ENCODE measurements around the gene HPF1. TPM values are rescaled to one million over a fixed set of nuclear protein-coding genes. Genes with fewer than 3 reads are reported as not detected.
A peak's percentile ranks its signal among the peaks of the same experiment; 100 is the strongest.

Gene HPF1
- total RNA-seq, 2 donors from 2014 or later: 33.4 to 50.5 TPM

GRCh38 chr4:169724260-169724659 lies 33.5 kb downstream of the HPF1 start:
- Histone ChIP-seq H3K9me3 (ENCODE audit: control insufficient read depth, low read length) (no peaks in the 10 kb centered on the region), H3K36me3 (ENCODE audit: control insufficient read depth, insufficient read depth, low read length) (peaks cover 12% of the 10 kb centered on the region), H3K4me1 (ENCODE audit: control insufficient read depth, insufficient read depth, low read length) (no peaks in the 10 kb centered on the region), H3K27me3 (ENCODE audit: control insufficient read depth, insufficient read depth, low read length, poor library complexity, severe bottlenecking) (no peaks in the 10 kb centered on the region), H3K27ac (ENCODE audit: low read depth, low read length) (no peak overlapping the region), H3K4me3 (ENCODE audit: low read length) (no peak overlapping the region), H3K9ac (ENCODE audit: extremely low read depth, low read length, poor library complexity, severe bottlenecking) (no peak overlapping the region)
- Mint-ChIP-seq H3K36me3 (ENCODE audit: low read depth) (peaks cover 5% of the 10 kb centered on the region), H3K9me3 (no peaks in the 10 kb centered on the region), H3K4me3 (no peak overlapping the region), H3K4me1 (no peaks in the 10 kb centered on the region), H3K27ac (no peak overlapping the region), H3K27me3 (ENCODE audit: insufficient read depth) (no peaks in the 10 kb centered on the region)
- no peak for DNase-seq
- TF ChIP-seq, protein P1, sequence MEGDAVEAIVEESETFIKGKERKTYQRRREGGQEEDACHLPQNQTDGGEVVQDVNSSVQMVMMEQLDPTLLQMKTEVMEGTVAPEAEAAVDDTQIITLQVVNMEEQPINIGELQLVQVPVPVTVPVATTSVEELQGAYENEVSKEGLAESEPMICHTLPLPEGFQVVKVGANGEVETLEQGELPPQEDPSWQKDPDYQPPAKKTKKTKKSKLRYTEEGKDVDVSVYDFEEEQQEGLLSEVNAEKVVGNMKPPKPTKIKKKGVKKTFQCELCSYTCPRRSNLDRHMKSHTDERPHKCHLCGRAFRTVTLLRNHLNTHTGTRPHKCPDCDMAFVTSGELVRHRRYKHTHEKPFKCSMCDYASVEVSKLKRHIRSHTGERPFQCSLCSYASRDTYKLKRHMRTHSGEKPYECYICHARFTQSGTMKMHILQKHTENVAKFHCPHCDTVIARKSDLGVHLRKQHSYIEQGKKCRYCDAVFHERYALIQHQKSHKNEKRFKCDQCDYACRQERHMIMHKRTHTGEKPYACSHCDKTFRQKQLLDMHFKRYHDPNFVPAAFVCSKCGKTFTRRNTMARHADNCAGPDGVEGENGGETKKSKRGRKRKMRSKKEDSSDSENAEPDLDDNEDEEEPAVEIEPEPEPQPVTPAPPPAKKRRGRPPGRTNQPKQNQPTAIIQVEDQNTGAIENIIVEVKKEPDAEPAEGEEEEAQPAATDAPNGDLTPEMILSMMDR (conservative IDR thresholded peaks at IDR 0.05): no peak
- 78 to 79% methylated on average over 2 of the region's 2 CpGs for WGBS, 2 experiments (ENCODE audit: insufficient coverage in 1 of 2, insufficient read length in 1 of 2)

- no peak overlapping the region for H3K4me3 ChIP-seq (ENCODE audit: low read length)
- no peak overlapping the region for H3K27ac ChIP-seq (ENCODE audit: low read depth, low read length)
- Mint-ChIP-seq H3K27me3 (ENCODE audit: insufficient read depth) (no peaks in the 10 kb centered on the region), H3K27ac (no peak overlapping the region), H3K9me3 (no peaks in the 10 kb centered on the region), H3K4me3 (no peak overlapping the region), H3K4me1 (no peaks in the 10 kb centered on the region), H3K36me3 (ENCODE audit: low read depth) (peaks cover 6% of the 10 kb centered on the region)
- 85% methylated on average over 8 to 9 of the region's 9 CpGs for WGBS, 2 experiments (ENCODE audit: insufficient coverage in 1 of 2, insufficient read length in 1 of 2)
- H3K36me3 ChIP-seq (ENCODE audit: control insufficient read depth, insufficient read depth, low read length): peaks cover 14% of the 10 kb centered on the region
- TF ChIP-seq, protein P1 (conservative IDR thresholded peaks at IDR 0.05): peak; percentile 71
- DNase-seq: peak; percentile 58
- no peak overlapping the region for H3K9ac ChIP-seq (ENCODE audit: extremely low read depth, low read length, poor library complexity, severe bottlenecking)
- no peaks in the 10 kb centered on the region for H3K9me3 ChIP-seq (ENCODE audit: control insufficient read depth, low read length)
- H3K27me3 ChIP-seq (ENCODE audit: control insufficient read depth, insufficient read depth, low read length, poor library complexity, severe bottlenecking): no peaks in the 10 kb centered on the region
- no peaks in the 10 kb centered on the region for H3K4me1 ChIP-seq (ENCODE audit: control insufficient read depth, insufficient read depth, low read length)
Measured at GRCh38 chr4:169723207-169723965, 34.4 kb downstream of the HPF1 start.

- TF ChIP-seq, protein P1 (conservative IDR thresholded peaks at IDR 0.05): no peak
- 97 to 100% methylated on average over 3 to 6 of the region's 7 CpGs for WGBS, 2 experiments (ENCODE audit: insufficient coverage in 1 of 2, insufficient read length in 1 of 2)
- H3K27me3 Mint-ChIP-seq (ENCODE audit: insufficient read depth): no peaks in the 10 kb centered on the region
Measured at GRCh38 chr4:169720529-169720928, 37.2 kb downstream of the HPF1 start.

More at GRCh38 chr4:169720529-169720928, 37.2 kb downstream of the HPF1 start:
- H3K9me3 Mint-ChIP-seq: no peaks in the 10 kb centered on the region
- peaks cover 11% of the 10 kb centered on the region for H3K36me3 Mint-ChIP-seq (ENCODE audit: low read depth)
- H3K27ac Mint-ChIP-seq: no peak overlapping the region
- Histone ChIP-seq H3K4me1 (ENCODE audit: control insufficient read depth, insufficient read depth, low read length) (no peaks in the 10 kb centered on the region), H3K36me3 (ENCODE audit: control insufficient read depth, insufficient read depth, low read length) (peaks cover 30% of the 10 kb centered on the region), H3K9ac (ENCODE audit: extremely low read depth, low read length, poor library complexity, severe bottlenecking) (no peak overlapping the region), H3K9me3 (ENCODE audit: control insufficient read depth, low read length) (no peaks in the 10 kb centered on the region), H3K27ac (ENCODE audit: low read depth, low read length) (no peak overlapping the region), H3K4me3 (ENCODE audit: low read length) (no peak overlapping the region), H3K27me3 (ENCODE audit: control insufficient read depth, insufficient read depth, low read length, poor library complexity, severe bottlenecking) (no peaks in the 10 kb centered on the region)
- DNase-seq: no peak
- H3K4me1 Mint-ChIP-seq: no peaks in the 10 kb centered on the region
- no peak overlapping the region for H3K4me3 Mint-ChIP-seq

All from endodermal cell (in vitro differentiated cells).